HG03521 (cell line): ENCODE data around the gene KRAS.
"Not testable (repeated sequence)": the region's sequence is repeated elsewhere in the genome, so short reads cannot be mapped to it uniquely, and the experiment has no call there.

ENCODE experiments used
- ATAC-seq: cut with Tn5 transposase; IDR thresholded peaks from one replicate; pipeline ENCODE4 v1.9.1; 2021; ENCODE audit warnings: mild to moderate bottlenecking, moderate library complexity; ENCODE audit not compliant: unreplicated experiment

Gene KRAS

DNA sequence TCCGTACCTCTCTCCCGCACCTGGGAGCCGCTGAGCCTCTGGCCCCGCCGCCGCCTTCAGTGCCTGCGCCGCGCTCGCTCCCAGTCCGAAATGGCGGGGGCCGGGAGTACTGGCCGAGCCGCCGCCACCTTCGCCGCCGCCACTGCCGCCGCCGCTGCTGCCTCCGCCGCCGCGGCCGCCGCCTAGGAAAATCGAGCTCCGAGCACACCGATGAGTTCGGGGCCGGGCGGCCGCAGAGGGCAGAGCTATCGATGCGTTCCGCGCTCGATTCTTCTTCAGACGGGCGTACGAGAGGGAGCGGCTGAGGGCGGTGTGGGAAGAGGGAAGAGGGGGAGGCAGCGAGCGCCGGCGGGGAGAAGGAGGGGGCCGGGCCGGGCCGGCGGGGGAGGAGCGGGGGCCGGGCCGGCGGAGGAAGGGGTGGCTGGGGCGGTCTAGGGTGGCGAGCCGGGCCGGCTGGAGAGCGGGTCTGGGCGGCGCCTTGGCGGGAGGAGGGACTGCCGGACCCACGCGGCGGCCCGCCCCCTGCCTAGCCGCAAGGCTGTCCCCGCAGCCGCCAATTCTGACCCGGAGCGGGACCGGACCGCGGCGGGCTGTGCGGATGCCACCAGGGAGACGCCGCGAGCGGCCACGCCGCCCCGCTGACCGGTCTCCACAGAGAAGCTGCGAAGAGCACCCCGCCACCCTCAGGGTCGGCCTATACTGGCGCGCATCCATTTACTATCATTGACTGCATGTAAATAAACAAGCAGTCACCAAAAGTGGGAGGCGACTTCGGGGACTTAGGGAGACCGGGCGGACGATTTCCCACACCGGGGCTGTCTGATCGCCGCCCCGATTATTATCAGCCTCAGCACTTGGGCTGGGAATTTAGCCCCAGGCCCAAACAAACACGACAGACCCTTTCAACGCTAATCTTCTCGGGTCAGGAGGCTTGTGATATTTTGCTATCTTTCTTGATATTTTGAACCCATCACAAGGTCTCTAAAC, at the start of gene KRAS:
Gene KRAS (minus strand): TSS at position 186 of the 987 bp plus-strand sequence.
- peak; percentile 83 for ATAC-seq

DNA sequence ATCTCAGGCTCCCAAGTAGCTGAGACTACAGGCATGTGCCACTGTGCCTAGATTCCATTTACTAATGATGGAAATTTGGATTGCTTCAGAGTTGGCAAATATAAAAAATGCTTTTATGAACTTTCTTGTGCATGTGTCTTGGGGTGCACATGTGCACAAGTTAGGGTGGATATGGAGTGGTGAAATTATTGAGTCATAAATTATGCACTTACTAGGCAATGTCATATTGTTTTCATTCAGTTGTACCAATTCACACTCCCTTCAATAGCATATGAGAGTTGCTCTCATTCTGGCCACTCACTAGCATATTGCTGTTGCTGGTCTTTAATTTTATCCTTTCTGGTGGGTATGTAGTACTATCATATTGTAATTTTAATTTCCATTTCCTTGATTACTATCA, 45.7 kb upstream of the KRAS start:
- ATAC-seq: no peak

DNA sequence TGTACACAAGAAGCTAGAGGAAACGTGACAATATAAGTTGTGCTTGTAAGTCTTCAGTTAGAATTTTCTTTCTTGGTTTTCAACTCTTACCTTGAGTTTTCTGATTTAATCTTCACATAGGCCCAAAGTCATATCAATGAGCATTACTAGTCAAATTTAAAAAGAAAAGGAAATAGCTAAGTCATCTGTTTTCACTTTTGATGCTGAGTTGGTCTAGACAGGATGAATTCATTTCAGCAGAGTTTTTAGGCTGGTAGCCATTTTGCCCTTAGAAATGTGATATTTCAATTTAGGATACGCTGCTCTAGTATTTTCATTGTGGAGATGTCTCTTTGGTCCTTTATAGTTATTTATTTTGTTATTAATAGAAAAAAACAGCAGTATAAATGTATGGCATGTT, 44.6 kb upstream of the KRAS start:
- ATAC-seq: no peak

DNA sequence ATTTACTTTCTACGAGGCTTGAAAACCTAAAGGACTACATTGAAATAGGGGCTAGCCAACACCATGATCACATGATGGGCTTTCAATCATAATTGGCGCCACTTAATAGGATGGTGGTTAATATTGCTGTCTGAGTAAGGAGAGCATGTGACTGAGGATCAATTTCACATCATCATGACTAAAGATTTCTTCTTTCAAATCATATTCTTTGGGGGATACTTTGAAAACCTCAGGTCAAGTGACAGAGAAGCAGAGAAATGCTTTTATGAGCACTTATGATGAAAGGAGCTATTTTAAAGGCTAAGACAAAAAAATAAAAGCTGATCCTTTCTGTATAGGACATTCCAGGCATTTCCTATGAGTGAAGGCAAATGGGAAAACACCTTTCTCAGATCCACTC, 42.9 kb upstream of the KRAS start:
- no peak for ATAC-seq

DNA sequence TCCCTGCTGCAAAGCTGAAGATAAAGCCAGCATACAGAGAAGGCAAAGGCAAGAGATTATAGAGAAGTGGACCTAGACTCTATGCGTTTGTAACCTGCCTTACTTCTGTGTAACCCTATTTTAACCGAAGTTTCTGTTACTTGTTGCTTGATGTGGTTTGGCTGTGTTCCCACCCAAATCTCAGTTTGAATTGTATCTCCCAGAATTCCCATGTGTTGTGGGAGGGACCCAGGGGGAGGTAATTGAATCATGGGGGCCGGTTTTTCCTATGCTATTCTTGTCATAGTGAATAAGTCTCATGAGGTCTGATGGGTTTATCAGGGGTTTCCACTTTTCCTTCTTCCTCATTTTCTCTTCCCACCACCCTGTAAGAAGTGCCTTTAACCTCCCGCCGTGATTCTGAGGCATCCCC, 42.1 kb upstream of the KRAS start:
- ATAC-seq: not testable (repeated sequence)

DNA sequence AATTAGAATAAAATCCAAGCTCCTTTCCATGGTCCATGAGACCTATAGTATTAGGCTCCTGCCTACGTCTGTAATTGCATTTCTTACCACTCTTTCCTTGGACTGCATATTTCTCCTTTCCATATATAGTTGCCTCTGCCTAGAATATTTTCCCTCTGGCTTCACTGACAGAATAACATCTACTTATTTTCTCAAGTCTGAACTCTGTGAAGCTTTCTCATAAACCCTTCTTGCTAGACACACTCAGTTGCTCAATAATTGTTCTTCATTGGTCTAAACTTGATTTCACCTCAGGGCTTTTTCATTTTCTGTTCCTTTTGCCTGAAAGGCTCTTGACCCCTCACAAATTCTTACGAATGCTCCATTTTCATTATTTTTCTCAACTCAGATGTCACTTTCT, 36.9 kb upstream of the KRAS start:
- ATAC-seq: no peak

DNA sequence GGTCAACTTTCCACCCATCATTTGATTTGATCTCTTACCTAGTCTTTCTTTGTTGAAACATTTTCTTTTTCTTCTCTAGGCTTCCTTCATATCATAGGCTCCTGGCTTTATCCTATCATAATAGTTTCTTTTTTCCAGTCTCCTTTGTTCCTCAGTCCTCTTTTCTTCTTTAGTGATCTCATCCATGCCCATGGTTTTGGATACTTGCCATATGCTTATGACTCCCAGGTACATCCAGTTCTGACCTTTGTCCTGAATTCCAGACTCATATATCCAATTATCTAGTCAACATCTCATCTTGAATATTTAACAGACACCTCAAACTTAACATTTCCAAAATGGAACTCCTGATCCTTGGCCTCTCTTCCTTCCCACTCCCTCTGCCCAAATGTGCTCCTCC, 36.1 kb upstream of the KRAS start:
- no peak for ATAC-seq

DNA sequence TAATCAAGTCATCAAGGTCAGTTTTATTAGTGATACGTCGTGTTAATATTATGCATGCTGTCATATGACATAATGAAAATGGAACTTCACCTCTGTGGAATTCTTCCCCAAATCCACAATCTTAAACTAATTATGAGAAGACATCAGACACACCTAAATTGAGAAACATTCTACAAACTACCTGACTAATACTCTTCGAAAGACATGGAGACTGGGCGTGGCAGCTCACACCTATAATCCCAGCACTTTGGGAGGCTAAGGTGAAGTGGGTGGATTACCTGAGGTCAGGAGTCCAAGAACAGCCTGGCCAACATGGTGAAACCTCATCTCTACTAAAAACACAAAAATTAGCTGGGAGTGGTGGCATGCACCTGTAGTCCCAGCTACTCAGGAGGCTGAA, 33.3 kb upstream of the KRAS start:
- no peak for ATAC-seq

DNA sequence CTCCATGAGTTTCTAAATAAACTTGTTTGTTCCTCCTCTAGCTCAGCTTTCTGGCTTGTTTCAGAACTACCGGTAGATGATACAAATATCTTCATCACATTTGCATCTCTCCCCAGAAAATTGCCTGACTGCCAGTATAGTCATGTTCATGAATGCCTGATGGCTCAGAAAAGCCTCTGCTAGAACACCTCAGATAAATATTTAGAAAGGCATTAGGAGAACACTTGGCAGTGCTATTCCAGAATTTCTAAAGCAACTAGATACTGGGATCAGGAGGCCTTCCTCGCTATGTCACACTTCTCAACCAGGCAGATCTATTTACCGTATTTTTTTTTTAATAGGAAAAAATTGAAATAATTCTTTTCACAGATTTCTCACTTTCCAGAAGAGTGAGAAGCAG, 32.3 kb upstream of the KRAS start:
- ATAC-seq: no peak

DNA sequence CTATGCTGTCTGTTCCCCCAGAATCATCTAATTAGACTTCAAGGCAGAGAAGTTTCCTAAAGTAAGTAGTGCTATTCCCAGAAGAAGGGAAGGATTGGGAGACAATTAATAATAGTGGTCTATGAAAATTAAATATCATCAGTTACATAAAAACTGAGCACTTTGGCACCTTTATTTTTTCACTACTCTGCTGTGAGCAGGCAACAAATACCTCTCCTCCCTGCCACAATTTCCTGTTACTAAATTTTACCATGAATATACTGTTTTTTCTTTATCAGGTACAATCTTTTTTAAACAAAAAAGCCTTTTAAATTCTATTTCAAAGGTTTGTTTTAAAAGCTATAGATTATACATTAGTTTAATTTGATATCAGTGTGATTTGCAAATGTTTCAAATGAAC, 29.4 kb upstream of the KRAS start:
- no peak for ATAC-seq

DNA sequence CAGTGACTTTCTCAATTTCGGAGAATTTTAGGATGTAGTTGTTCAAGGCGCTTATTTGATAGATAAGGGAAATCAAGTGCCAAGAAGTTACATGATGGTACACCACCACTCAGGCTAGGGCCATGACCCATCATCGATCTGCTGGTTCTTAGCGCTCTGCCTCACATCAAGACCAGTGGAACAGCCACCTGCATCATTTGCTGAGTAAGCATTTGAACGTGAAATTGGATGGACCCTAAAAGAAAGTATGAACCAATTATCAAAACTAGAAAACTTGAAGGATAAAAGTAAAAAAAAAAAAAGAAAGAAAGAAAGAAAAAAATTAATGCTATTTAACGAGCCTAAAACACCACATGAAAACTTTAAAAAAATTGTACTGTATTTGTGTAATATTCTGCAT, 27.5 kb upstream of the KRAS start:
- no peak for ATAC-seq

DNA sequence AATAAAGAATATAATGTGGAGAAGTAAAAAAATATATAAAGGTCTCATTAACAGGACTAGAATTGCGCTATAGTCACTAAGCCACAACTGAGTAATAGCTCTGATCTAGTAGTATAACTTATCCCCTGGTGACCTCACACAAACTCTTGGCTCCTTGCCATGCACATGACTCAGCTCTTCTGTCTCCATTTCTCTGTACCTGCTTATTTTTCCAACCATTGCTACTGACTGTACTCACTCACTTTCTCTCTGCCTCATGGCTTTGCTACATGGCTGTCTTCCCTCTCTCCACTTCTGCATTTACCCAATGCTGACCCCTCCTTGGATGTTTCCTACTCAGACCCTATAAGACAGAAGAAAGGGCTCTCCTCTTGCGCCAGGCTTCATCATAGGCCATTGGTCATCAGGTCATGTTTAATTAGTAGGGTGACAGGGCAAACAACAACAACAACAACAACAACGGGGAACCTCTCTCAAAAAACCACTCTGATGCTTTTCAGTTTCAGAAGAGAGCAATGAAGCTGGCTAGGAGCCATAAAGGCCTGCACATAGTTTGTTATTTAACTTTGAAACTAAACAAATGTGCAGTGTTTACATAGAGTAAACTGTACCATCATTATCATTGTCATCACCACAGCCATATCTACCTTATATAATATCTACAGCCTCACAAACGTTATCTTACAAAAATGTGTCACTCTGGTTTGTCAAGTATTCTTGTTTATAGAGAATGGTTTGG, 25.6 kb upstream of the KRAS start:
- no peak for ATAC-seq

DNA sequence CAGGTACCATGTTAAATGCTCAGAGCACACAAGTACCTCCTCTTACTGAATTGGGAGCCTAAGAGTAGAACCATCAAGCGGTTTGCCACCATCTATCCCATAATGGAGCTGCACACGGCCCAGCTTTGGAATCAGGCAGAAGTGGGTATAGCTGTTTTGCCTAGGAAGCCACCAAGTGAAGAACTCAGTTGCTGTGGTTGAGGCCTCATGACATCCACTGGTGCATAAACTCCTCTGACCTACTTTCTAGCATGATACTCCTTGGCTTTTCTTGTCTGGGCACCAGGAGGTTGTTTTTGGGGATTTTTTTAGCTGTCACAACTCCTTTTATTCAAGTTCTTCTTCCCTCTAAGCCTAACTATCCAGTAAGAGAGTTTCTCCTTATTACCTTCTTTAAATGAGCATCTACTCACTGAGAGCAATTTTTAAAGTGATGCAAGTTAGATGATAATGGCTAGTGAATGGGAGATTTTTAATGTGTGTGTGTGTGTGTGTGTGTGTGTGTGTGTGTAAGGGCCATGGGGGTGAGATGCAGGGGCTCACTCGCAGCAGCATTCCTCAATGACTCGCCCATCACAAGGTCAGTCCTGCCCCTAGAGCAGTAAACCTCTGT, 20.9 kb upstream of the KRAS start:
- no peak for ATAC-seq

DNA sequence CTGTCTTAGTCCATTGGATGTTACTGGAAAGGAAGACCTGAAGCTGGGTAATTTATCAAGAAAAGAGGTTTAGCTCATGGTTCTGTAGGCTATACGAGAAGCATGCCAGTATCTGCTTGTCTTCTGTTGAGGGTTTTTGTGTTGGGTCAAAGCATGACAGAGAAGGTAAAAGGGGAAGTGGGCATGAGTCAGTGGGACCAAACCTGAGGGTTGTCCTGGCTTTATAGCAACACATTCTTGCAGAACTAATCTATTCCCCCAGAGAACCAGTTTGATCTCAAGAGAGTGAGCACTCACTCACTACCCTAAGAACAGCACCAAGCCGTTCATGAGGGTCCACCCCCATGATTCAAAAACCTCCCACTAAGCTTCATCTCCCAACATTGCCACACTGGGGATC, 19.0 kb upstream of the KRAS start:
- ATAC-seq: no peak

DNA sequence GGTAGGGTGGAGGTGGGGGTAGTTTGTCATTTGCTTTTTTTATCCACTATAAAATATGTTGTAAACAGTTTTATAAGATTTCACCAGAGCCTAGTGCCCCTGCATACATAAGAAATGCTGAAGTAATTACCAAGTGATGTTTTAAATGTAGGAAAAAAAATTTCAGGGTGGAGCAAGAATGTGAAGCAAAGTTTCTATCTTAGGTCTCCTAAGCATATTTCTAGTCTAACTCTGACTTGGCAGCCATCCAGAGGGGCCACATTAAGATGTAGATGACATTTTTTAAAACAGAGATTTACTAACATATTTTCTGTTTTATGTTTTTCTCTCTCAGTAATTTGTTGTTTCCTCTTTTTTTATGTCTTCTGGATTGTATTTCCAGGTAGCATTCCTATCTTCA, 15.8 kb upstream of the KRAS start:
- no peak for ATAC-seq

DNA sequence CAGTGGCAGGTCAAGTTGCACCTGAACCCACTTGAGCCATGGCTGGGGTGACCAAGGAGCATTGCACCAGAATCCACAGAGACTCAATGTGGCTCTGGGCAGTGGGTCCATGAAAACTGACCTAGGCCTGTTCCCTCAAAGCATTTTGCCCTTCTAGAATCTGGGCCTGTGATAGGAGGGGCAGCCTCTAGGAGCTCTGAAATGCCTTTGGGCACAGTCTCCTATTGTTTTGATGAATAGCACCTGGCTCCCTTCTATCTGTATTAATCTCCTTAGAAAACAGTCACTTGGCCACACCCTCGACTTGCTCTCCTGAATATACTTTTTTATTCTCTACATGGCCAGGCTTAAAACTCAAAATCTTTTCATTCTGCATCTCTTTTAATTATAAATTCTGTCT, 14.1 kb upstream of the KRAS start:
- ATAC-seq: no peak

DNA sequence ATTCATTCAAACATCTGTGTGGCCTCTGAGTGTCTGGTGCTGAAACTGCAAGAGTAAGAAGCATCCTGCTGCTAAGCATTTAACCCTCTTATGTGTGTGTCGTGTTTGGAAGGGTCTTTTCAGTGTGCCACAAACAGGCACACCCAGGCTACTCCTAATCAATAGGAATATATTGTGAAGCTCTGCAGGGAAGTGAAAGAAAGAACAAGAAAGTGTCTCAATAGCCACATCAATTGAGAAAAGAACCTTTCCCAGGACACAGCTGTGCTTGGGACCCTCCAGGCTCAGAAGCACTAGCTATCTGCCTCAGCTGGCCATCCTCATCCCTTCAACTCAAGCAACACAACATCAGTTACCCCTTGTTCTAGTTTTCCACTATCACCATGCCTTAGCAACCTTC, 13.4 kb upstream of the KRAS start:
- ATAC-seq: no peak

DNA sequence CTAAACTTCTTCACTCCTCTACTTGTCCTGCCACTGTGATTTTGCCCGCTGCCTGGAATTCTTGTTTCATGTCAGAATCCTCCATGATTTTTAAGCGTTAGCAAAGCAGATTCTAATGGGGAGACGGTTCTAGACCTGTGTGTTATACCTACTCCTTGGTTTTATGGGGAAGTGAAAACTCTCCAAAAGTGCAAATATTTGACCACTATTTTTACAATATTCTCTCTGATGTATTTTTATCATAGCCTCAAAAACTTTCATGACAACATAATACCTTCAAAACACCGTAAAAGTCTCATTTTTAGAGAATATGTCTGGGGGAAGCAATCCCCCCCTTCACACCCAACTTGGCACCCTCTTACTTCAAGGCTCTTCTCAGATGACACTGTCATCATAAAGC, 12.9 kb upstream of the KRAS start:
- ATAC-seq: no peak

DNA sequence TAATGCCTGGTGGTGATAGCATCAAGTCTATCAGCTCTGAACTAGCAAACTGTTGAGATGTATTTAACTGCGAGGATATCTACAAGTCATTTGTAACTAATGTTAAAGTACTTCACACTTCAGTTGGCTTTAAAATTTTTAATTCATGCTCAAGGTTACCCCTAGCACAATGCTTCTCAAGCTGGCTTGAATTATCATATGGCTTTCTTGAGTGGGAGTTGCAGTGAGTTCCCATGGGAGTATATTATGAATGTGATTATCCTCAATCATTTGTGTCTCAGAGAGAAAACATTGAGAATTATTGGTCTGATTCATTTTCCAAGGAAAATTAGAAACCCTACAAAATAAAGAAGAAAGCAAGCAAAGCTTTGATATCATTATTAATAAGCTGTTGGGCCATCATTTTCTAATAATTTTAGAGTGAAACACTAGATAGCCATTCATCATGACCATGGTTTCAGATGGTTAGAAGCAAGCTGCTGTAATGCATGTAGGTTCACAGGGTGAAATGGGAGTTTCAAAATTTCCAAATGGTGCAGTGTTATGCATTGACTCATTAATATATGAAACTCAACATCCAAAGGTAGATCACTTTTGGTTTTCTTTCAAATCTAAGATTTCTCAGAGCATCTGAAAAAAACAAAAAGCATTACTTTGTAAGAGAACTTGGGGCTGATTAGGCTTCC, 11.8 kb upstream of the KRAS start:
- ATAC-seq: no peak

DNA sequence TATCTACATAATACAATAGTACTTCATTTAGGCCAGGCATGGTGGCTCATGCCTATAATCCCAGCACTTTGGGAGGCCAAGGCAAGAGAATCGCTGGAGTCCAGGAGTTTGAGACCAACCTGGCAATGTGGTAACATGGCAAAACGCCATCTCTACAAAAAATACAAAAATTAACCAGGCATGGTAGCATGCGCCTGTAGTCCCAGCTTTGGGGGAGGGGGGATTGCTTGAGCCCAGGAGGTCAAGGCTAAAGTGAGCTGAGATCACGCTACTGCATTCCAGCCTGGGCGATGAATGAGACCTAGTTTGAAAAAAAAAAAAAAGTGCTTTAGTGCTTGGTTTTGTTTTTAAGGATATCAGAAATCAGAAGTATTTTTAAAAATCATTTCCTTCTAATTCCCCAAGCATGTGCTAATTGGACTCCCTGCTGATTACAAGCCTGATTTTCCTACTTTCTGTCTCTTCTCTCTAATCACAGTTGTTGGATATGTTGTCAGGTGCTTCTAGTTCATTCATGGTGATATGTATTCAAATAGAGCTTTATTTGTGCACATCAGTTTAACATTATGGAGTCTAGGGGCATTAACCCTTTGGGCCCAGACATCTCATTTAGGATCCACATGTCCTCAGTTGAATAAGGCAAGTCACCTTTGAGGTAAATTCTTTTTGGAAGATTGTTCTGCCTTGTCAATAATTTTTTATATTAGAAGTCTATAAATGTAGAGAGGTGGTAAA, 7.0 kb upstream of the KRAS start:
- no peak for ATAC-seq
